Esophagus muscularis mucosa (tissue), 4 donors: Measurements from ENCODE around the gene PANK2. TPM values are rescaled to one million over a fixed set of nuclear protein-coding genes. Genes with fewer than 3 reads are reported as not detected.

Experiments
- DNase-seq: peaks from one replicate; pipeline ENCODE4 v3.0.0-alpha.2; 2017; ENCODE audit errors: extremely low spot score
- H3K27ac ChIP-seq, 4 donors: fragments of 200-600 bp; sonication (generic); replicated peaks in 1 of 4; 1 replicate in 3 of 4; 2 replicates in 1 of 4; pipeline ENCODE4 v1.5.1; 2016 to 2019; ENCODE audit warnings: mild to moderate bottlenecking in 1 of 4
- H3K27me3 ChIP-seq, 4 donors: fragments of 200-600 bp; sonication (generic); one replicate each; pipeline versions ENCODE4 v1.5.1 to v1.6.0; 2016 to 2019
- H3K36me3 ChIP-seq, 4 donors: fragments of 200-600 bp; sonication (generic); one replicate each; pipeline ENCODE4 v1.5.1; 2016 to 2019
- H3K4me1 ChIP-seq, 4 donors: fragments of 200-600 bp; sonication (generic); one replicate each; pipeline ENCODE4 v1.5.1; 2016 to 2019
- H3K4me3 ChIP-seq, 4 donors: fragments of 200-600 bp; sonication (generic); 1 replicate in 2 of 4; 2 replicates in 2 of 4; pipeline ENCODE4 v1.5.1; 2016 to 2019; ENCODE audit warnings: mild to moderate bottlenecking in 4 of 4, moderate library complexity in 1 of 4
- H3K9me3 ChIP-seq, 4 donors: fragments of 200-600 bp; sonication (generic); 1 replicate in 3 of 4; 2 replicates in 1 of 4; pipeline ENCODE4 v1.5.1; 2016 to 2019
- EP300 ChIP-seq: sonication (generic); formaldehyde crosslinking; IDR thresholded peaks from one replicate; pipeline ENCODE4 v1.6.1; 2017; ENCODE audit warnings: antibody characterized with exemption
- POLR2A ChIP-seq: fragments of 450-650 bp; IDR thresholded peaks from one replicate; pipeline ENCODE4 v1.6.1; 2017; ENCODE audit warnings: antibody characterized with exemption, moderate library complexity, mild to moderate bottlenecking, low read depth
- POLR2AphosphoS5 ChIP-seq, 2 donors: sonication (generic); formaldehyde crosslinking; IDR thresholded peaks; one replicate each; pipeline ENCODE4 v1.6.1; 2017; ENCODE audit warnings: antibody characterized with exemption in 2 of 2
- WGBS: methylation state at CpG from one replicate; pipeline ENCODE4 v1.1.5; 2018; 5-methylcytosine and 5-hydroxymethylcytosine counted together
- intact Hi-C: fragments of 100-400 bp; cut with DNase I; formaldehyde crosslinking; loops from one replicate; pipeline ENCODE4 v1.15.1; 2023
- total RNA-seq, 4 donors: library from RNA; depleted of rRNA; stranded (reverse); fragments of >200 nt; gene quantifications; one replicate each; pipeline versions ENCODE4 v1.1.0 to v1.2.1, GENCODE V29; 2016
- TF ChIP-seq, protein P1 (sequence below), 3 experiments: fragments of 200-600 bp in 2 of 3; fragments of 450-650 bp in 1 of 3; sonication (generic) in 2 of 3; IDR thresholded peaks; one replicate each; pipeline ENCODE4 v1.5.1; 2017 to 2019; ENCODE audit warnings: antibody characterized with exemption in 3 of 3, mild to moderate bottlenecking in 2 of 3, moderate library complexity in 1 of 3

The PANK2 gene
- total RNA-seq, 4 donors from 2014 or later = 42.8 to 52.1 (median 46.6) TPM

DNA sequence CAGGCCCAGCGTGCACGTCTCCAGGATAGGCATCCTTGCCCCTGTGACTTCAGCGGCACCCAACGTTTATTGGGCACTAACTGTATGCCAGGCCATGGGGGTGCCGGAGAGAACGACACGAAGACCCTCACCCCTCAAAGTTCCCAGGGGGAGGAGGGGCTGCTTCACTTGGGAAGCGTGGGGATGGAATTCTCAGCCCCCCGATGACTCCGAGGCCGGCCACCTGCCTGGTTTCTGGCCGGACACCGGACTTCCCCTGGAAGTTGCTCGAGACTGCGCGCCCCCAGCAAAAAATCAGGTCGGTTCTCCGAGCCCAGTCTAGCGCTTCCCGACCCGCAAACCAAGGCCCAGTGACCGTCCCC lies 42.8 kb upstream of the PANK2 start:
- H3K36me3 ChIP-seq = no peaks in the 10 kb centered on the region
- H3K4me1 ChIP-seq = peaks cover 16 to 36% (median 32%) of the 10 kb centered on the region in 4 donors
- H3K9me3 ChIP-seq = no peaks in the 10 kb centered on the region
- no peaks in the 10 kb centered on the region for H3K27me3 ChIP-seq
- TF ChIP-seq POLR2A = no peak
- TF ChIP-seq EP300 = no peak
- TF ChIP-seq POLR2AphosphoS5 (IDR thresholded peaks at IDR 0.05) = no peak
- TF ChIP-seq, protein P1, sequence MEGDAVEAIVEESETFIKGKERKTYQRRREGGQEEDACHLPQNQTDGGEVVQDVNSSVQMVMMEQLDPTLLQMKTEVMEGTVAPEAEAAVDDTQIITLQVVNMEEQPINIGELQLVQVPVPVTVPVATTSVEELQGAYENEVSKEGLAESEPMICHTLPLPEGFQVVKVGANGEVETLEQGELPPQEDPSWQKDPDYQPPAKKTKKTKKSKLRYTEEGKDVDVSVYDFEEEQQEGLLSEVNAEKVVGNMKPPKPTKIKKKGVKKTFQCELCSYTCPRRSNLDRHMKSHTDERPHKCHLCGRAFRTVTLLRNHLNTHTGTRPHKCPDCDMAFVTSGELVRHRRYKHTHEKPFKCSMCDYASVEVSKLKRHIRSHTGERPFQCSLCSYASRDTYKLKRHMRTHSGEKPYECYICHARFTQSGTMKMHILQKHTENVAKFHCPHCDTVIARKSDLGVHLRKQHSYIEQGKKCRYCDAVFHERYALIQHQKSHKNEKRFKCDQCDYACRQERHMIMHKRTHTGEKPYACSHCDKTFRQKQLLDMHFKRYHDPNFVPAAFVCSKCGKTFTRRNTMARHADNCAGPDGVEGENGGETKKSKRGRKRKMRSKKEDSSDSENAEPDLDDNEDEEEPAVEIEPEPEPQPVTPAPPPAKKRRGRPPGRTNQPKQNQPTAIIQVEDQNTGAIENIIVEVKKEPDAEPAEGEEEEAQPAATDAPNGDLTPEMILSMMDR (IDR thresholded peaks at IDR 0.05) = no peak
- intact Hi-C loops = loop anchor here (1.0 kb wide), 1 partner anchor 58 kb away; no protein-coding TSS in a partner anchor
- no peak for DNase-seq
- peak overlapping the region; percentile 63 to 93 (median 88) for H3K4me3 ChIP-seq
- WGBS = 0% methylated on average over 6 of the region's 22 CpGs
- peak overlapping the region; percentile 87 to 96 (median 96) for H3K27ac ChIP-seq

DNA sequence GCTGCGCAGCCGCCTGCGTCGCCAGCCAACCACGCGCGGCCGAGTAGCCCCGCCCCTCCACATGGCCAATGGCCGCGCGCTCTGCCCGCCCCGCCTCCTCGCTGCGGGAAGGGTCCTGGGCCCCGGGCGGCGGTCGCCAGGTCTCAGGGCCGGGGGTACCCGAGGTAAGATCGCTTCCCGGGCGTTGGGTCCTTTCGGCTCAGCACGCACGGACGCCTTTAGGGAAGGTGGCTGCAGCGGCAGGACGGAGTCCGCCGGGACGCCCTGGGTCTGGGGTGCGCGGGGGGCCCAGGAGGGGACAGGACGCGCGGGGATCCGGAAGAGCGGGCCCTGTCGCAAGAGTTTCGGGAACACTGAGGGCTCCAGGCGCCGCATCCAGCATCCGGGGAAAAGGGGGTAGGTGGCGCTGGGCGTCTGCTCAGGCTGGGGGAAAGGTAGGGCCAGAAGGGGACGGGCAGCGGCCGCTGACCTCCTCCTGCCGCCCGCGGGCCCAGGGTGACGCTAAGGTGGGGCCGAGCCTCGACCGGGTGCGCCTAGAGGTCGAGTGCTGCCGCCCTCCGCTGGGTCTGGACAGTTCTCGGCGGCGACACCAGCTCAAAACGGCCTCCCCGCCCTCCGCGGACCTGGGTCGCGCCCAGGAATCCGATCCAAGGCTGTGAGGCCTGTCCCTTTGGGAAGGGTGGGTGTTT lies 42.3 kb upstream of the PANK2 start, which contains the start of gene MAVS:
Gene MAVS (plus strand): TSS at position 95 of the 689 bp plus-strand sequence. CDS start 7,791 bp downstream, outside the sequence.
- peak within 1 kb of the TSS; percentile 63 to 93 (median 88) for H3K4me3 ChIP-seq
- peak; percentile 95 for DNase-seq
- intact Hi-C loops = loop anchor here (1.0 kb wide), 1 partner anchor 59 kb away; no protein-coding TSS in a partner anchor
- 0% methylated on average over 9 of the region's 72 CpGs for WGBS
- H3K27me3 ChIP-seq = no peaks in the 10 kb centered on the region
- peak within 1 kb of the TSS; percentile 87 to 96 (median 96) for H3K27ac ChIP-seq
- H3K4me1 ChIP-seq = peaks cover 16 to 36% (median 32%) of the 10 kb centered on the region in 4 donors
- H3K9me3 ChIP-seq = no peaks in the 10 kb centered on the region
- TF ChIP-seq POLR2AphosphoS5 (IDR thresholded peaks at IDR 0.05) (peak; percentile 76 to 91), EP300 (no peak), POLR2A (peak; percentile 48)
- TF ChIP-seq, protein P1 (IDR thresholded peaks at IDR 0.05) = no peak
- H3K36me3 ChIP-seq = no peaks in the 10 kb centered on the region

DNA sequence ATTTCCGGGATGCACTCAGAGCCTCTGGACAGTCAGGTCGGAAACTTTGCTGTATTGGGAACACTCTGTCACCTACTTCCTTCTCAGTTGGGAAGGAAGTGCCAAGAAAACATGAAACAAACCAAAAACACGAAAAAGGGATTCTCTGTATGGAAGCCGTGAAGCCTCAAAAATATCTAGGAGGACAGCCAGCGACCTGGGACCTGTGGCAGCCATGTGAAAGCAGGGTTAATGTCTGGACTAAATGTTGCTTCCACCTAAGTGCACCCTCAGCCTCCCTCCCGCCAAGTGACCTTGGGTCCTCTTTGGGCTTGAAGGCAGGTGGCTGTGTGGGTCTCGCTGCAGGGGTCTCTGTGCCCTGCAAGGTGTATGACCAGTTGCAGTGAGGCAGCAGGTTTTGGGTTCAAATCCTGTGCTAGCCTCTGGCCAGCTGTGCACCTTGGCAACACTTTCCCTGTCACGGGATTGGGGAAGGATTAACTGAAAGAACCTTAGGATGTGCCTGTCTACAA lies 41.7 kb upstream of the PANK2 start:
- DNase-seq = no peak
- Histone ChIP-seq H3K36me3 (no peaks in the 10 kb centered on the region), H3K9me3 (no peaks in the 10 kb centered on the region), H3K4me3 (peak overlapping the region; percentile 63 to 93 (median 88)), H3K27me3 (no peaks in the 10 kb centered on the region), H3K4me1 (peaks cover 16 to 36% (median 32%) of the 10 kb centered on the region in 4 donors), H3K27ac (peak overlapping the region; percentile 87 to 96 (median 96))
- TF ChIP-seq POLR2A (no peak), POLR2AphosphoS5 (IDR thresholded peaks at IDR 0.05) (peak in 1 of 2 donors; percentile 16)
- intact Hi-C loops = no loop called here
- 29% methylated on average over 7 of the region's 8 CpGs for WGBS

DNA sequence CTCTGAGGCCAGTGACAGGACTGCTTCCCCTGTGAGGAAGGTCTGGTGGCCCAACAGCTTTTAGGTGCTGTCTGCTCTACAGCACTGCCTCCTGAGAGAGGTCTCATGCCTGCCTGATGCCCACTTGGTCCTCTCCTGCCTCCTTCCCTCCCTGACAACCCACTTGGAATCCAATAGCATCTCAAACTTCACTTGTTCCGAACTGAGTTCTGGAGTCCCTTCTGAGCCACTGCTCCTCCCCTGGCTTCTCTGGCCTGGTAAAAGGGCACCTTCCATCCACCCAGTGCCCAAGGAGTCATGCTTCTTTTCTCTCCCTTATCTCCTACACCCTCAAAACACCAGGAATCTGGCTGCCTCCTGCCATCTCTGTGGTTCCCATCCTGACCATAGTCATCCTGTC lies 40.6 kb upstream of the PANK2 start:
- no peaks in the 10 kb centered on the region for H3K9me3 ChIP-seq
- H3K4me3 ChIP-seq = no peak overlapping the region
- H3K27me3 ChIP-seq = no peaks in the 10 kb centered on the region
- H3K36me3 ChIP-seq = no peaks in the 10 kb centered on the region
- H3K4me1 ChIP-seq = peaks cover 16 to 36% (median 32%) of the 10 kb centered on the region in 4 donors
- peak overlapping the region in 2 of 4 donors; percentile 20 to 96 for H3K27ac ChIP-seq
- intact Hi-C loops = no loop called here
- DNase-seq = no peak
- 86% methylated on average over 1 of the region's 1 CpG for WGBS
- no peak for TF ChIP-seq POLR2A
- no peak for TF ChIP-seq EP300
- TF ChIP-seq, protein P1 (IDR thresholded peaks at IDR 0.05) = no peak
- no peak for TF ChIP-seq POLR2AphosphoS5 (IDR thresholded peaks at IDR 0.05)

DNA sequence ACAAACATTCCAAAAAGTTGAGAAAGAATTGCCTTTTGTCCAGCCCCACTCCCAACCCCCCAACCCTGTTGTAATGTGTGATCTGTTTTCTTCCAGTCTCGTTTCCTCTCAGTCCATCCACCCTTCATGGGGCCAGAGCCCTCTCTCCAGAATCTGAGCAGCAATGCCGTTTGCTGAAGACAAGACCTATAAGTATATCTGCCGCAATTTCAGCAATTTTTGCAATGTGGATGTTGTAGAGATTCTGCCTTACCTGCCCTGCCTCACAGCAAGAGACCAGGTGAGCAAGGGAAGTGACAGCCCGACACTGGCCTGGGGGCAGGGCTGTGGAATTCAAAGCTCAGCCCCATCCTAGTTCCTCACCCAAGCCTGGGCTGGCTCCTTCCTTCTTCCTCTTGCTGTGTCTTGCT lies 34.7 kb upstream of the PANK2 start:
- DNase-seq = no peak
- 79% methylated on average over 4 of the region's 4 CpGs for WGBS
- Histone ChIP-seq H3K4me1 (peaks cover 4 to 11% (median 10%) of the 10 kb centered on the region in 4 donors), H3K9me3 (no peaks in the 10 kb centered on the region), H3K27me3 (no peaks in the 10 kb centered on the region), H3K36me3 (peaks cover 23 to 52% (median 48%) of the 10 kb centered on the region in 4 donors), H3K27ac (no peak overlapping the region), H3K4me3 (no peak overlapping the region)
- intact Hi-C loops = no loop called here
- TF ChIP-seq POLR2AphosphoS5 (IDR thresholded peaks at IDR 0.05) (no peak), POLR2A (no peak), EP300 (no peak)
- TF ChIP-seq, protein P1 (IDR thresholded peaks at IDR 0.05) = no peak
